ENCODE results near the gene CCDC51. TPM values are rescaled to one million over a fixed set of nuclear protein-coding genes. Genes with fewer than 3 reads are reported as not detected.
A peak's percentile ranks its signal among the peaks of the same experiment; 100 is the strongest.

Gene CCDC51
- total RNA-seq, 1 experiment from 2014 or later, result 27.8 TPM

DNA sequence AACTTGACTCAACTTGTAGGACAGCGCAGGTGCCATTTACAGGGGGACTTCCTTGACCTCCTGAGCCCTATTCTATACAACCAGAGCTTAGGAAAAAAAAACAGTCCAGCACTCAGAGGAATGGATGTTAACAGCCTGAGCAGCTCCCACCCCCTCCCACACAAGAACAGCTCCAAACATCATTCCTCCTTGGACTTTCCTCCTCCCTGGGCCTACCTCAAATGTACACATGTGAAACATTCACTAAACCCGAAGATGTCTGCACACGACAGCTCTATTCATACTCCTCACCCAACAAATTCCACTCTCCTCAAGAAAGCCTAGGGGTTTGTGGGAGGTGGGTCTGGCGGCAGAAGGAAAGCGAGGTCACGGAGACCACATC is 6.1 kb upstream of the CCDC51 start:
- intact Hi-C loops (cut with micrococcal nuclease), result loop anchor here (5.0 kb wide), 1 partner anchor 111 kb away; the partner anchor contains the start of gene PFKFB4
- peaks cover 34% of the 10 kb centered on the region for H3K4me1 ChIP-seq (ENCODE audit: insufficient read depth, low read length)
- peaks cover 50% of the 10 kb centered on the region for H3K79me2 ChIP-seq (ENCODE audit: low read length)
- POLR2A ChIA-PET (ENCODE audit: unreplicated experiment), result interaction anchor here (0.6 to 0.7 kb wide), 3 partner anchors 20 to 164 kb away, joined by 3 to 4 read pairs (median 3); no protein-coding TSS in a partner anchor
- H3F3A ChIP-seq (ENCODE audit: low read length, unreplicated experiment), result peaks cover 12% of the 10 kb centered on the region
- H3K9me3 ChIP-seq (ENCODE audit: low read length), result no peaks in the 10 kb centered on the region
- peaks cover 16% of the 10 kb centered on the region for H3K36me3 ChIP-seq (ENCODE audit: low read depth, low read length)
- CTCF ChIA-PET, result interaction anchor here (0.6 to 3.3 kb wide), 3 partner anchors 10 to 216 kb away, joined by 3 to 39 read pairs (median 6); no protein-coding TSS in a partner anchor
- H3K4me2 ChIP-seq (ENCODE audit: low read length), result peak overlapping the region; percentile 87
- H3K9ac ChIP-seq (ENCODE audit: low read length), result peak overlapping the region; percentile 81
- peak overlapping the region; percentile 98 for H3K4me3 ChIP-seq (ENCODE audit: low read length)
- peak; percentile 1; the same call in 1 of the 2 replicates for ATAC-seq
- H3K27me3 ChIP-seq (ENCODE audit: low read length), result no peaks in the 10 kb centered on the region
- peaks cover 7% of the 10 kb centered on the region for H4K20me1 ChIP-seq (ENCODE audit: low read length)
- peak overlapping the region; percentile 30 for H3K27ac ChIP-seq (ENCODE audit: low read length)
- no peak for DNase-seq
- TSS peak; percentile 81 for BruUV-seq (replicated peaks)
- H3K9me2 ChIP-seq (replicated peaks; ENCODE audit: low read length), result no peaks in the 10 kb centered on the region
- TF ChIP-seq EZH2phosphoT487 (IDR thresholded peaks at IDR 0.05; ENCODE audit: borderline replicate concordance, low read length) (no peak), EZH2 (IDR thresholded peaks at IDR 0.05; ENCODE audit: low read length, unreplicated experiment) (no peak)
- peak overlapping the region; percentile 92 for H2AFZ ChIP-seq (ENCODE audit: low read length)

DNA sequence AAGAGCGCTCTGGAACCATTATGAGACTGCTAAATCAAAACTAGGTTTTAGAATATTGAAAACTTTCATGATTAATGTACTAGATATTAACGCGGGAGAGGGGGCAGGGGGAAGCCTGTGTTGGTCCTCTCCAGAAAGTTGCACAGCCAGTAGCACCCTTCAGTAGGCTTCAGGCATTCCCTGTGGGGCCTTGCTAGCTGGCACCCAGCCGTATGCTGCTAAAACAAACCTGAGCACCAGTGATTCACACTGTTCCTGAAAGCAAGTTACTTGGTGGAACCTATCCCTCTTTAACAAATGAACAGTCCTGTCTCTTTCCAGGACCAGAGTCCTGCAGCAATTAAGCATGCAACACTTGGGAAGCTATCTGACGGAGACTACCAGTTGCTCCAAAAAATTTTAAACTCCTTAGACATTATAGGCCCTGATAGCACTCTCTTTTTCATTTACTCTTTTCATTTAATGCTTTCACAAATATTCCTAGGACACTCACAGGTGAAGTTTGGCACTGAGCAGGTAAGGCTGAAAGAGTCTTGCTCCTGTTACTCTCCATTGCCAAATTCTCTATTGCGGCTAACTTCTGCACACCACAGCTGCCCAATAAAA is 5.5 kb upstream of the CCDC51 start:
- TF ChIP-seq, protein P1, sequence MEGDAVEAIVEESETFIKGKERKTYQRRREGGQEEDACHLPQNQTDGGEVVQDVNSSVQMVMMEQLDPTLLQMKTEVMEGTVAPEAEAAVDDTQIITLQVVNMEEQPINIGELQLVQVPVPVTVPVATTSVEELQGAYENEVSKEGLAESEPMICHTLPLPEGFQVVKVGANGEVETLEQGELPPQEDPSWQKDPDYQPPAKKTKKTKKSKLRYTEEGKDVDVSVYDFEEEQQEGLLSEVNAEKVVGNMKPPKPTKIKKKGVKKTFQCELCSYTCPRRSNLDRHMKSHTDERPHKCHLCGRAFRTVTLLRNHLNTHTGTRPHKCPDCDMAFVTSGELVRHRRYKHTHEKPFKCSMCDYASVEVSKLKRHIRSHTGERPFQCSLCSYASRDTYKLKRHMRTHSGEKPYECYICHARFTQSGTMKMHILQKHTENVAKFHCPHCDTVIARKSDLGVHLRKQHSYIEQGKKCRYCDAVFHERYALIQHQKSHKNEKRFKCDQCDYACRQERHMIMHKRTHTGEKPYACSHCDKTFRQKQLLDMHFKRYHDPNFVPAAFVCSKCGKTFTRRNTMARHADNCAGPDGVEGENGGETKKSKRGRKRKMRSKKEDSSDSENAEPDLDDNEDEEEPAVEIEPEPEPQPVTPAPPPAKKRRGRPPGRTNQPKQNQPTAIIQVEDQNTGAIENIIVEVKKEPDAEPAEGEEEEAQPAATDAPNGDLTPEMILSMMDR (conservative IDR thresholded peaks at IDR 0.05; ENCODE audit: low read depth, low read length), result no peak
- TF ChIP-seq EZH2 (IDR thresholded peaks at IDR 0.05; ENCODE audit: low read length, unreplicated experiment), result no peak
- TF ChIP-seq EZH2phosphoT487 (IDR thresholded peaks at IDR 0.05; ENCODE audit: borderline replicate concordance, low read length), result no peak
- no peaks in the 10 kb centered on the region for H3K9me3 ChIP-seq (ENCODE audit: low read length)
- ChIA-PET CTCF (interaction anchor here (1.9 to 3.3 kb wide), 2 partner anchors 9 to 45 kb away, joined by 6 to 39 read pairs; no protein-coding TSS in a partner anchor), POLR2A (ENCODE audit: unreplicated experiment) (interaction anchor here (0.6 to 0.7 kb wide), 2 partner anchors 20 to 349 kb away, joined by 3 read pairs; no protein-coding TSS in a partner anchor)
- peaks cover 7% of the 10 kb centered on the region for H4K20me1 ChIP-seq (ENCODE audit: low read length)
- DNase-seq, result peak; percentile 38
- BruUV-seq (replicated peaks), result no TSS peak
- ATAC-seq, result peak; percentile 23
- no peaks in the 10 kb centered on the region for H3K9me2 ChIP-seq (replicated peaks; ENCODE audit: low read length)
- intact Hi-C loops (cut with micrococcal nuclease), result loop anchor here (5.0 kb wide), 1 partner anchor 112 kb away; the partner anchor contains the start of gene PFKFB4
- H3K27ac ChIP-seq (ENCODE audit: low read length), result no peak overlapping the region
- H2AFZ ChIP-seq (ENCODE audit: low read length), result no peak overlapping the region
- H3K4me3 ChIP-seq (ENCODE audit: low read length), result peak overlapping the region; percentile 98
- peak overlapping the region; percentile 87 for H3K4me2 ChIP-seq (ENCODE audit: low read length)
- H3K9ac ChIP-seq (ENCODE audit: low read length), result peak overlapping the region; percentile 81; the same call in 1 of the 2 replicates
- peaks cover 16% of the 10 kb centered on the region for H3K36me3 ChIP-seq (ENCODE audit: low read depth, low read length)
- H3K79me2 ChIP-seq (ENCODE audit: low read length), result peaks cover 57% of the 10 kb centered on the region
- H3K4me1 ChIP-seq (ENCODE audit: insufficient read depth, low read length), result peaks cover 34% of the 10 kb centered on the region
- H3K27me3 ChIP-seq (ENCODE audit: low read length), result no peaks in the 10 kb centered on the region
- H3F3A ChIP-seq (ENCODE audit: low read length, unreplicated experiment), result peaks cover 12% of the 10 kb centered on the region

DNA sequence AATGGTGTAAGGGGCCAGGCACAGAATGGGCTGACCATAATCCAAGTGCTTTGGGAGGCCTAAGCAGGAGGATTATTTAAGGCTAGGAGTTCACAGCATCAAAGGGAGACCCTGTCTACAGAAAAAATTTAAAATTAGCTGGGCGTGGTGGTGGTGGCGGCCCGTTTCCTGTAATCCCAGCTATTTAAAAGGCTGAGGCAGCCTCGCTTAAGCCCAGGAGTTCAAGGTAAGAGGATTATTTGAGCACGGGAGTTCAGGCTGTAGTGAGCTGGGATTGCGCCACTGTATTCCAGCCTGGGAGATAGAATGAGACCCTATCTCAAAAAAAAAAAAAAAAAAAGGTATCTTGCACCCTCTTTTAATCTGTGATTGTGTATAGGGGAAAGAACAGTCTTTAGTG is 2.0 kb upstream of the CCDC51 start:
- no peak overlapping the region for H3K27ac ChIP-seq (ENCODE audit: low read length)
- no peaks in the 10 kb centered on the region for H3K9me2 ChIP-seq (replicated peaks; ENCODE audit: low read length)
- no TSS peak for BruUV-seq (replicated peaks)
- H3K79me2 ChIP-seq (ENCODE audit: low read length), result peaks cover 51% of the 10 kb centered on the region
- H3K27me3 ChIP-seq (ENCODE audit: low read length), result no peaks in the 10 kb centered on the region
- no peaks in the 10 kb centered on the region for H3K9me3 ChIP-seq (ENCODE audit: low read length)
- no peak overlapping the region for H2AFZ ChIP-seq (ENCODE audit: low read length)
- intact Hi-C loops (cut with micrococcal nuclease), result no loop called here
- H3K4me2 ChIP-seq (ENCODE audit: low read length), result peak overlapping the region; percentile 89
- no peak for DNase-seq
- ChIA-PET CTCF (no interaction called here), POLR2A (ENCODE audit: unreplicated experiment) (no interaction called here)
- H3K4me1 ChIP-seq (ENCODE audit: insufficient read depth, low read length), result peaks cover 29% of the 10 kb centered on the region
- H3K4me3 ChIP-seq (ENCODE audit: low read length), result peak overlapping the region; percentile 99
- H3F3A ChIP-seq (ENCODE audit: low read length, unreplicated experiment), result peaks cover 12% of the 10 kb centered on the region
- H4K20me1 ChIP-seq (ENCODE audit: low read length), result peaks cover 7% of the 10 kb centered on the region
- peaks cover 16% of the 10 kb centered on the region for H3K36me3 ChIP-seq (ENCODE audit: low read depth, low read length)
- no peak for ATAC-seq
- H3K9ac ChIP-seq (ENCODE audit: low read length), result peak overlapping the region; percentile 93; the same call in 1 of the 2 replicates
- no peak for TF ChIP-seq EZH2 (IDR thresholded peaks at IDR 0.05; ENCODE audit: low read length, unreplicated experiment)
- TF ChIP-seq, protein P1 (conservative IDR thresholded peaks at IDR 0.05; ENCODE audit: low read depth, low read length), result no peak
- TF ChIP-seq EZH2phosphoT487 (IDR thresholded peaks at IDR 0.05; ENCODE audit: borderline replicate concordance, low read length), result no peak
